ENCODE measurements around the gene SLC22A17. TPM values are rescaled to one million over a fixed set of nuclear protein-coding genes. Genes with fewer than 3 reads are reported as not detected.
A peak's percentile ranks its signal among the peaks of the same experiment; 100 is the strongest.

SLC22A17 gene
- total and polyA plus RNA-seq, 10 of the 15 experiments (the other 5 are each of a cell fraction or from before 2014, with no cell fraction given) = not detected

GRCh38 chr14:23299211-23299957 lies 53.3 kb downstream of the SLC22A17 start (continued):
- TF ChIP-seq RELA (IDR thresholded peaks at IDR 0.05; ENCODE audit: borderline replicate concordance, partially characterized antibody) = no peak
- no peak for TF ChIP-seq POLR2AphosphoS2 (IDR thresholded peaks at IDR 0.05; ENCODE audit: low read depth, low read length)
- no peak for TF ChIP-seq STAT1 (conservative IDR thresholded peaks at IDR 0.05)
- no peak for TF ChIP-seq NR2C1 (IDR thresholded peaks at IDR 0.05)
- no peak for TF ChIP-seq CREM (IDR thresholded peaks at IDR 0.05; ENCODE audit: low read depth)
- TF ChIP-seq RUNX3 (IDR thresholded peaks at IDR 0.05; ENCODE audit: low read length) = peak; percentile 10; the same call in 1 of the 2 replicates
- TF ChIP-seq WRNIP1 (IDR thresholded peaks at IDR 0.05; ENCODE audit: borderline replicate concordance, low read depth, low read length) = no peak
- TF ChIP-seq, protein P1, sequence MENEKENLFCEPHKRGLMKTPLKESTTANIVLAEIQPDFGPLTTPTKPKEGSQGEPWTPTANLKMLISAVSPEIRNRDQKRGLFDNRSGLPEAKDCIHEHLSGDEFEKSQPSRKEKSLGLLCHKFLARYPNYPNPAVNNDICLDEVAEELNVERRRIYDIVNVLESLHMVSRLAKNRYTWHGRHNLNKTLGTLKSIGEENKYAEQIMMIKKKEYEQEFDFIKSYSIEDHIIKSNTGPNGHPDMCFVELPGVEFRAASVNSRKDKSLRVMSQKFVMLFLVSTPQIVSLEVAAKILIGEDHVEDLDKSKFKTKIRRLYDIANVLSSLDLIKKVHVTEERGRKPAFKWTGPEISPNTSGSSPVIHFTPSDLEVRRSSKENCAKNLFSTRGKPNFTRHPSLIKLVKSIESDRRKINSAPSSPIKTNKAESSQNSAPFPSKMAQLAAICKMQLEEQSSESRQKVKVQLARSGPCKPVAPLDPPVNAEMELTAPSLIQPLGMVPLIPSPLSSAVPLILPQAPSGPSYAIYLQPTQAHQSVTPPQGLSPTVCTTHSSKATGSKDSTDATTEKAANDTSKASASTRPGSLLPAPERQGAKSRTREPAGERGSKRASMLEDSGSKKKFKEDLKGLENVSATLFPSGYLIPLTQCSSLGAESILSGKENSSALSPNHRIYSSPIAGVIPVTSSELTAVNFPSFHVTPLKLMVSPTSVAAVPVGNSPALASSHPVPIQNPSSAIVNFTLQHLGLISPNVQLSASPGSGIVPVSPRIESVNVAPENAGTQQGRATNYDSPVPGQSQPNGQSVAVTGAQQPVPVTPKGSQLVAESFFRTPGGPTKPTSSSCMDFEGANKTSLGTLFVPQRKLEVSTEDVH (IDR thresholded peaks at IDR 0.05; ENCODE audit: low read depth, partially characterized antibody) = no peak
- TF ChIP-seq ESRRA (IDR thresholded peaks at IDR 0.05; ENCODE audit: low read length) = no peak
- TF ChIP-seq RAD21 (IDR thresholded peaks at IDR 0.05; ENCODE audit: insufficient read depth, low read depth, low read length) = peak; percentile 53
- TF ChIP-seq ZNF384 (IDR thresholded peaks at IDR 0.05; ENCODE audit: borderline replicate concordance, low read depth, low read length) = peak; percentile 87
- no peak for TF ChIP-seq SMAD5 (IDR thresholded peaks at IDR 0.05; ENCODE audit: low read depth)
- TF ChIP-seq MEF2A (IDR thresholded peaks at IDR 0.05; ENCODE audit: insufficient read depth, low read depth, low read length) = no peak
- TF ChIP-seq CTCF (IDR thresholded peaks at IDR 0.05 in 2 of 3, conservative IDR thresholded peaks at IDR 0.05 in 1 of 3; ENCODE audit: control insufficient read depth in 2 of 3, extremely low read depth in 1 of 3, insufficient read depth in 1 of 3, low read depth in 3 of 3, low read length in 3 of 3) = peak in 2 of 3 experiments; percentile 30 to 47; a peak in 3 of 6 replicates
- TF ChIP-seq ZZZ3 (IDR thresholded peaks at IDR 0.05; ENCODE audit: control insufficient read depth, insufficient read length, low read depth) = no peak
- no peak for TF ChIP-seq PML (IDR thresholded peaks at IDR 0.05; ENCODE audit: low read length)
- no peak for TF ChIP-seq MYB (IDR thresholded peaks at IDR 0.05; ENCODE audit: borderline replicate concordance, low read depth, low read length)
- TF ChIP-seq, protein P2, sequence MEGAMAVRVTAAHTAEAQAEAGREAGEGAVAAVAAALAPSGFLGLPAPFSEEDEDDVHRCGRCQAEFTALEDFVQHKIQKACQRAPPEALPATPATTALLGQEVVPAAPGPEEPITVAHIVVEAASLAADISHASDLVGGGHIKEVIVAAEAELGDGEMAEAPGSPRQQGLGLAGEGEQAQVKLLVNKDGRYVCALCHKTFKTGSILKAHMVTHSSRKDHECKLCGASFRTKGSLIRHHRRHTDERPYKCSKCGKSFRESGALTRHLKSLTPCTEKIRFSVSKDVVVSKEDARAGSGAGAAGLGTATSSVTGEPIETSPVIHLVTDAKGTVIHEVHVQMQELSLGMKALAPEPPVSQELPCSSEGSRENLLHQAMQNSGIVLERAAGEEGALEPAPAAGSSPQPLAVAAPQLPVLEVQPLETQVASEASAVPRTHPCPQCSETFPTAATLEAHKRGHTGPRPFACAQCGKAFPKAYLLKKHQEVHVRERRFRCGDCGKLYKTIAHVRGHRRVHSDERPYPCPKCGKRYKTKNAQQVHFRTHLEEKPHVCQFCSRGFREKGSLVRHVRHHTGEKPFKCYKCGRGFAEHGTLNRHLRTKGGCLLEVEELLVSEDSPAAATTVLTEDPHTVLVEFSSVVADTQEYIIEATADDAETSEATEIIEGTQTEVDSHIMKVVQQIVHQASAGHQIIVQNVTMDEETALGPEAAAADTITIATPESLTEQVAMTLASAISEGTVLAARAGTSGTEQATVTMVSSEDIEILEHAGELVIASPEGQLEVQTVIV (IDR thresholded peaks at IDR 0.05; ENCODE audit: borderline replicate concordance, partially characterized antibody) = no peak
- no peak for TF ChIP-seq BHLHE40 (IDR thresholded peaks at IDR 0.05; ENCODE audit: borderline replicate concordance in 1 of 2, low read depth in 2 of 2, low read length in 1 of 2)
- TF ChIP-seq SRF (IDR thresholded peaks at IDR 0.05; ENCODE audit: low read depth in 2 of 2, low read length in 2 of 2) = no peak
- TF ChIP-seq CREB1 (IDR thresholded peaks at IDR 0.05; ENCODE audit: low read depth) = no peak
- TF ChIP-seq NR2C2 (IDR thresholded peaks at IDR 0.05; ENCODE audit: borderline replicate concordance, control insufficient read depth, insufficient read length, low read depth) = no peak
